Measurements from ENCODE around the gene BCOR. TPM values are rescaled to one million over a fixed set of nuclear protein-coding genes. Genes with fewer than 3 reads are reported as not detected.

BCOR gene
- total RNA-seq, 4 donors from 2014 or later = 19.9 to 32.5 (median 26.0) TPM

DNA sequence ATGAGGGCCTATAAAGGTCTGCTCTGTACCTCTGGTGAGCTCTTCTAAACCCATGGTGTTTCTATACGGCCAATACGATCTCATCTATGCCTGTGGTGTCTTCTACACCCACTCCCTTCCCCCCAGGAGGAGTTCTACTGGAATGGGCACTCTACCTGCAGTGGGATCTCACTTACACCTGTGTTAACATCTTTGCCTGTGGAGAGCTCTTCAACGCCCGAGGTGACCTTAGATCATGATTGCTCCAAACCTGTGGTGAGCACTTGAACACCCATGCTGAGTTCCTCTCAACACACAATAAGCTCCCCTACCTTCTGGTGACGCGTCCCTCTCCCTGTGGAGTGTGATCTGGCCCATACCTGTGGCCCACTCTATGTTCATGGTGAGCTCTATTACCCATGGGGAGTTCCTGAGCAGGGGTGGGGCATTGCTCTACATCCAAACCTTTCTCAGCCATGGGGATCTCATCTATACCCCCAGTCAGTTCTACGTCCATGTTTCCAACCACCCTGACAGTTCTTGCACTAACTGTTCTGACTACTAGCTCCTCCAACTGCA lies 48.6 kb downstream of the BCOR start:
- Histone ChIP-seq H3K36me3 (peaks cover 41 to 60% (median 50%) of the 10 kb centered on the region in 4 donors), H3K27ac (replicated peaks in 1 of 4) (no peak overlapping the region), H3K9me3 (peaks cover 4 to 50% (median 11%) of the 10 kb centered on the region in 4 donors), H3K4me1 (no peaks in the 10 kb centered on the region), H3K4me3 (no peak overlapping the region), H3K27me3 (no peaks in the 10 kb centered on the region)
- 96% methylated on average over 7 of the region's 7 CpGs for WGBS
- TF ChIP-seq POLR2AphosphoS5 (IDR thresholded peaks at IDR 0.05) (no peak), EP300 (IDR thresholded peaks at IDR 0.05) (no peak), CTCF (IDR thresholded peaks at IDR 0.05) (no peak), POLR2A (IDR thresholded peaks at IDR 0.05; ENCODE audit: low read depth) (no peak)
- DNase-seq (ENCODE audit: extremely low spot score) = no peak
- intact Hi-C loops (cut with DNase I) = no loop called here

- Histone ChIP-seq H3K36me3 (peaks cover 29 to 44% (median 37%) of the 10 kb centered on the region in 4 donors), H3K27ac (replicated peaks in 1 of 4) (no peak overlapping the region), H3K4me1 (no peaks in the 10 kb centered on the region), H3K27me3 (no peaks in the 10 kb centered on the region), H3K9me3 (peaks cover 4 to 43% (median 11%) of the 10 kb centered on the region in 4 donors), H3K4me3 (no peak overlapping the region)
- TF ChIP-seq CTCF (IDR thresholded peaks at IDR 0.05) = no peak
- DNase-seq (ENCODE audit: extremely low spot score) = no peak
- intact Hi-C loops (cut with DNase I) = no loop called here
Measured at GRCh38 chrX:40047485-40047884, 50.3 kb downstream of the BCOR start.

GRCh38 chrX:40043895-40044294 lies 53.9 kb downstream of the BCOR start:
- WGBS = 74% methylated on average over 3 of the region's 3 CpGs
- intact Hi-C loops (cut with DNase I) = no loop called here
- Histone ChIP-seq H3K4me1 (no peaks in the 10 kb centered on the region), H3K36me3 (peaks cover under 1 to 9% (median 5%) of the 10 kb centered on the region in 4 donors), H3K4me3 (no peak overlapping the region), H3K27ac (replicated peaks in 1 of 4) (no peak overlapping the region), H3K9me3 (peaks cover 0 to 9% (median 0%) of the 10 kb centered on the region in 4 donors), H3K27me3 (no peaks in the 10 kb centered on the region)
- TF ChIP-seq POLR2AphosphoS5 (IDR thresholded peaks at IDR 0.05) (no peak), CTCF (IDR thresholded peaks at IDR 0.05) (no peak), POLR2A (IDR thresholded peaks at IDR 0.05; ENCODE audit: low read depth) (no peak), EP300 (IDR thresholded peaks at IDR 0.05) (no peak)
- DNase-seq (ENCODE audit: extremely low spot score) = no peak

GRCh38 chrX:40041915-40042314 lies 55.8 kb downstream of the BCOR start:
- Histone ChIP-seq H3K4me1 (no peaks in the 10 kb centered on the region), H3K9me3 (peaks cover 0 to 5% (median 0%) of the 10 kb centered on the region in 4 donors), H3K4me3 (no peak overlapping the region), H3K27me3 (no peaks in the 10 kb centered on the region), H3K27ac (replicated peaks in 1 of 4) (no peak overlapping the region), H3K36me3 (no peaks in the 10 kb centered on the region)
- intact Hi-C loops (cut with DNase I) = no loop called here
- no peak for DNase-seq (ENCODE audit: extremely low spot score)
- WGBS = 63% methylated on average over 5 of the region's 6 CpGs
- TF ChIP-seq POLR2AphosphoS5 (IDR thresholded peaks at IDR 0.05) = no peak
- no peak for TF ChIP-seq POLR2A (IDR thresholded peaks at IDR 0.05; ENCODE audit: low read depth)
- no peak for TF ChIP-seq CTCF (IDR thresholded peaks at IDR 0.05)
- TF ChIP-seq EP300 (IDR thresholded peaks at IDR 0.05) = no peak

Data from esophagus muscularis mucosa (tissue), 4 donors.